ENCODE data around the gene FOXQ1. TPM values are rescaled to one million over a fixed set of nuclear protein-coding genes. Genes with fewer than 3 reads are reported as not detected.

FOXQ1 gene
- total RNA-seq, 1 donor from 2014 or later, result 27.9 TPM

GRCh38 chr6:1278061-1278720 is 33.7 kb upstream of the FOXQ1 start:
- no peaks in the 10 kb centered on the region for H3K36me3 Mint-ChIP-seq
- no peak overlapping the region for H3K4me3 Mint-ChIP-seq
- H3K27me3 Mint-ChIP-seq, result peaks cover 16% of the 10 kb centered on the region
- TF ChIP-seq CTCF (conservative IDR thresholded peaks at IDR 0.05), result no peak
- H3K4me1 Mint-ChIP-seq (ENCODE audit: unreplicated experiment), result peaks cover 10% of the 10 kb centered on the region
- DNase-seq (ENCODE audit: extremely low spot score, unreplicated experiment), result no peak
- peaks cover under 1% of the 10 kb centered on the region for H3K9me3 Mint-ChIP-seq
- H3K27ac Mint-ChIP-seq, result no peak overlapping the region

- H3K36me3 Mint-ChIP-seq, result no peaks in the 10 kb centered on the region
- no peaks in the 10 kb centered on the region for H3K9me3 Mint-ChIP-seq
- no peak for TF ChIP-seq CTCF (conservative IDR thresholded peaks at IDR 0.05)
- H3K27ac Mint-ChIP-seq, result no peak overlapping the region
- DNase-seq (ENCODE audit: extremely low spot score, unreplicated experiment), result no peak
- peaks cover 18% of the 10 kb centered on the region for H3K27me3 Mint-ChIP-seq
- peaks cover 10% of the 10 kb centered on the region for H3K4me1 Mint-ChIP-seq (ENCODE audit: unreplicated experiment)
- H3K4me3 Mint-ChIP-seq, result no peak overlapping the region
Measured at GRCh38 chr6:1279065-1279464, 32.8 kb upstream of the FOXQ1 start.

GRCh38 chr6:1280666-1281300 is 31.1 kb upstream of the FOXQ1 start:
- Mint-ChIP-seq H3K27me3 (peaks cover 21% of the 10 kb centered on the region), H3K9me3 (no peaks in the 10 kb centered on the region), H3K4me1 (ENCODE audit: unreplicated experiment) (peaks cover 10% of the 10 kb centered on the region), H3K36me3 (no peaks in the 10 kb centered on the region), H3K27ac (no peak overlapping the region), H3K4me3 (no peak overlapping the region)
- no peak for TF ChIP-seq CTCF (conservative IDR thresholded peaks at IDR 0.05)
- no peak for DNase-seq (ENCODE audit: extremely low spot score, unreplicated experiment)

GRCh38 chr6:1281746-1282145 is 30.2 kb upstream of the FOXQ1 start:
- Mint-ChIP-seq H3K36me3 (no peaks in the 10 kb centered on the region), H3K4me3 (no peak overlapping the region), H3K27me3 (peaks cover 21% of the 10 kb centered on the region), H3K9me3 (no peaks in the 10 kb centered on the region), H3K4me1 (ENCODE audit: unreplicated experiment) (peaks cover 10% of the 10 kb centered on the region), H3K27ac (no peak overlapping the region)
- TF ChIP-seq CTCF (conservative IDR thresholded peaks at IDR 0.05), result no peak
- DNase-seq (ENCODE audit: extremely low spot score, unreplicated experiment), result no peak

- Mint-ChIP-seq H3K27ac (no peak overlapping the region), H3K27me3 (peaks cover 27% of the 10 kb centered on the region), H3K36me3 (no peaks in the 10 kb centered on the region), H3K9me3 (peaks cover 5% of the 10 kb centered on the region), H3K4me1 (ENCODE audit: unreplicated experiment) (peaks cover 10% of the 10 kb centered on the region), H3K4me3 (no peak overlapping the region)
- no peak for DNase-seq (ENCODE audit: extremely low spot score, unreplicated experiment)
- no peak for TF ChIP-seq CTCF (conservative IDR thresholded peaks at IDR 0.05)
Measured at GRCh38 chr6:1283501-1283900, 28.4 kb upstream of the FOXQ1 start.

All from type B pancreatic cell (in vitro differentiated cells).